NCI-H1092 (cell line): ENCODE data around the gene GRAP2.

Experiments used
- DNase-seq: peaks from one replicate; lab custom pipeline; 2025; lab: John Stamatoyannopoulos, UW

Gene GRAP2

DNA sequence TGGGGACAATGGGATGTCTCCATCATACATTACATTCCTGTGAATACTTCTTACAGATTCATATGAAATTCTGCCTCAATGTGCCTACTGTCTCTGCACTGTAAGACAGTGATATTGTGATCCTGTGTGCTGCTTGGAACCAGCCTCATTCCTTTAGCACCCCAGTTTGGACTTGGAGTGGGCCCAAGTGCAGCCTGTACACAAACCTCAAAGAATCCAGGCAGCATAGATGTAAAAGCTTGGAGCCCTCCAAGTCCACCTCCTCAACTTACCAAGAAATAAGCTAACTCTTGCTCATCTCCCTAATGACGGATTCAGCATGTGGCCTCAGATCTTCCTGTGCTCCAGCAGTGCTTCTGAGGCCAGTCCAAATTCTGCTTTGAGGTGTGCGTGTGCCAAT lies 24.4 kb downstream of the GRAP2 start:
- DNase-seq: no peak

DNA sequence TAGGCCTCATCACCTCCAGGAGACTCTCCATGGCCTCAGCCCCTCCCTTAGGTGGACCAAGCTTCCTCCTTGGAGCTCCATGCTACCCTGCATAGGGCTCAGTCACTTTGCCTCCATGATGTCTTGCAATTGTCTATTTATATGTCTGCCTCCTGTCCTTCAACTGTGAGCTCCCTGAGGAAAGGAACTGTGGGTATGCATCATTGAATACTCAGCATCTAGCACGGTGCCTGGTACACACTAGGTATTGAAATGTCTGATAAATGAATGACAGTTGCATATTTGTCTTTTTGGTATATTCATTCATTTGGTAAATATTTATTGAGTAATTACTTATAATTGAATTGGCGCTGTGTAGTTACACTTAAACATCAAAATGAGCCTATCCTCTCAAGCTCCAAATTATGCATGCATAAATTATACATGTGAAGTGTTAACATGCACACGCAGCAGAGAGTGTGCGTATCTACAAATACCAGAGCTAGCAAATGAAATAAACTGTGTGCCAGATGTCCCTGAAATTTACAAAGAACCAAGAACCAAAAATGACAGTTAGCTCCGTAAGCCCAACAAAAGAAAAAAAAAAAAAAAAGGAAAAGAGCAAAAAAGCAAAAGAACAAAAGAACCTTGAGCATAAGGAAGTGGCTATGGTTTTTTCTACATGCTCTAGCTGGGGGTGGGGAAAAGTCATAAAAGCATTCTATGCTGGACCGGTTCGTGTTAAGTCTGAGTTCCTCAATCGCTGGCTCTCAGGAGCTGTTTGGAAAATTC lies 25.2 kb downstream of the GRAP2 start:
- DNase-seq: no peak

DNA sequence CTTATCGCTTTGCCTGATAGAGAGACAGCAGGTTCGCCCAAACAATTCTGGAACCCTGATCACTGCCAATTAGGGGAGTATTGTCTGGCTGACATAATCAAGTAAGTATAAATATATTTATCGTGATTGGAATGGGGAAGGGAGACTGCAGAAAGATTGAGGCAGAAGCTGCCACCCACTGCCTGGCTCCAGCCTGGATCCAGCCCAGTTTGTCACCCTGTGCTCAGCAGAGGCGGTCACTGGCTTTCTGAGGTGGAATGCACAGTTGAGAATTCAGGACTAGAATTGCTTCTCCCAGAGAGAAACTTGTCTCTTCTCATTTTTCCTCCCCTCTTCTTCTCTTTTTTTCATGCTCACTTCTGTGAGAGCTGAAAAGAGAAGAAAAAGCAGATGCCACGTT lies 25.9 kb downstream of the GRAP2 start:
- no peak for DNase-seq

GRCh38 chr22:39927544-39927943 lies 26.7 kb downstream of the GRAP2 start:
- no peak for DNase-seq

GRCh38 chr22:39928536-39929520 lies 27.9 kb downstream of the GRAP2 start:
- peak; percentile 6 for DNase-seq

DNA sequence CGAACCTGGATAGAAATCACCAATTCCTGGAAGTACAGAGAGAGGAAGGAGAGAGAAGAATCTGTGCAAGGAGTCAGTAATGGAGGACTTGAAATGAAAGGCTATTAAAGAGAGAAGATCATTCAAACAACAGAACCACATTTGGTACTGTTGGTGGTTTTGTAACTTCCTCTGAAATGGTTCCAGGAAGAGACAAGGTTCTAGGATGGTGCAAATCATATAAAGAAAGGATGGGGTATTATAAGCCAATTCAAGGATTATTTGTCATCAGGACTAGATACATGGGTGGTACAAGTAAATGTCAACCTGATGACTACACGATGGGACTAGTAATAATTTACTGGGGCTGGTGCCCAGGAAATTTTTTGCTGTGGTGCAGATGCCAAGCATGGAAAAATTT lies 30.4 kb downstream of the GRAP2 start:
- DNase-seq: no peak

GRCh38 chr22:39932166-39932565 lies 31.3 kb downstream of the GRAP2 start:
- no peak for DNase-seq

DNA sequence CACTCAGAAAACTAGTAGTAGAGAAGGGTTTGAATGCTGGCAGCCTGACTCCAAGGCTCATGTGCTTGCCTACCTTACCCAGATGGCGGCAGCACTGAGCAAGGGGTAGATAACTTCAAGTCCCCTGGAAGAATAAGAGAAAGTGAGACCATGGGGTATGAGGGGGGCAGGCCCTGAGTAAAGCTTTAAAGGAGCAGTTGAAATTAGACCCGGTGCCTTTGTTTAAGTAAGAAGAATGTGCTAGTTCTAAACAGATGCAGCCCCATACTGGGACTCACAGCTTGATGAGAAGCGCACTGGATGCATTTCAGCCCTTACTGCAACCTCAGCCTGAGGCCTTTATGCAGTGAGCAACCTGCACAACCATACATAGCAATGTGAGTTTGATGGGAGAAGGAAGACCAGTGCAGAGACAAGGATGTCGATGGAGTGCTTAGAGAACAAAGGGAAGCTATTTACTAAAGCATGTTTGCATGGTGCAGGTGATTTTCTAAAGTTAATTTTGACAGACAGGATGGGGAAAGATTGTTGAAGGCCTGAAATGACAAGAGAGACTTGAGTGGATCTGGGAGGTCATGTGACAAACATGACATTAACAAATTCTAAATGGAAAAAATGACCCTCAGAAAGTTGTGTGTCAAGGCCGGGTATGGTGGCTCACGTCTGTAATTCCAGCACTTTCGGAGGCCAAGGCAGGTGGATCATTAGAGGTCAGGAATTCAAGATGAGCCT lies 32.2 kb downstream of the GRAP2 start:
- DNase-seq: no peak

GRCh38 chr22:39933741-39934140 lies 32.9 kb downstream of the GRAP2 start:
- DNase-seq: no peak

DNA sequence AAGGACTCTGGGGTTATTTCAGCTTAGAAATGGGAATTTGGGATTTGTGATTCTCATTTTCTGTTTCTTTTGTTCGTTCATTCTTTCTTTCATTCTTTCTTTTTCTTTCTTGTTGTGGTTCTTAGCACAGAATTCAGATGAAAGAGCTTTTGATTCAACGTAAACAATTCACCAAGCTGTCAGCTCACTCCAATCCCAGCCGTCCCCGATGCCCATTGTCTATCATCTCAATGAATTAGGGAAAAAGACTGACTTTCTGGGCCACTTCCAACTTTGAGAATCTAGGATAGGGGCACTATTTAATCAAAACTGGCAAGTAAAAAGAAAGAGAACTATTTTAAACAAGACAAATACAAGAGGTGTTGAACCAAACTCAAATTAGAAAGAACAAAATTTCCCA lies 34.2 kb downstream of the GRAP2 start:
- DNase-seq: no peak

DNA sequence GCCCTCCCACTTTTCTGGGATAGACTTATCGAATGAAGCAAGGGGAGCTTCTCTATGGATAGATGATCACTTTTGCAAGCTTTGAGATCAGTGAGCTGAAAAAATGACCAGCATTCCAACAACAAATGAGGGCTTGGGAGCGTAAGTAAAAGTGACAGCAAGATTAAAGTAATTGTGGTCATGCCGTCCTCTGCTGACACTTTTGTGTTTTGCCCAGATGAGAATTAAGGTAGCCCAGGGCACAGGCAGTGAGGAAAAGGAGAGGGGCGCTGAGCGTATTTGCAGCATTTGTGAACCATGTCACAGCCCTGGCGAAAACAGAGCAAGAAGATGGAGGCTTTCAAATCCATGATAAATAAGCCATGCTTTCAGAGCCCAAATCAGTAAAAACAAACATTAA lies 34.7 kb downstream of the GRAP2 start:
- no peak for DNase-seq

DNA sequence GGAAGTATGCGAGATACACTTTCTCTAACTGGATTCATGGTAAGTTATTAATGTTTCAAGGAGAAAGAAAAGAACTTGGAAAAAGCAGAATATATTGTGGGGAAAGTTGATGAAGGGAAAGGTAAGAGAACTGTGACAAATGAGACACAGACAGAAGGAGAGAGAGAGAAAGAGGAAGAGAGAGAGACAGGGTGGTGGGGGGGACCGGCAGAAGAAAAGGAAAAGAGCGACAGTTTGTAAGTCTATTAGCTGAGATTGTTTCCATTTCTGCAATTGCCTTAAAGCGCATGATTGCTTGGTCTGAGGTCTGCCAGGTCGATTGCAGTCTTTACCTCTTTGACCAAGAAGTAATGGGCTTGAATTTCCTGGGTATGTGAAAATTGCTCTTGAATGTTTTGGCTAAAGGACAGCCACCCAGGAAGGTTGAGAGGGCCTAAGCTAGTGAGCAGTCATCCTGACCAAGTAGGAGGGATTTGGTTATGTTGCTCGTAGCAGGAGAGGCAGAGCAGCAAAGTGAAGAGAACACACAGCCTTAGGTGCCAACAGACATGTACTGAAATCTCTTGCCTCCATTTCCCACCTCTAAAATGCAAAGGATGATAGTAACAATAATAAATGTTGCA lies 35.8 kb downstream of the GRAP2 start:
- no peak for DNase-seq

DNA sequence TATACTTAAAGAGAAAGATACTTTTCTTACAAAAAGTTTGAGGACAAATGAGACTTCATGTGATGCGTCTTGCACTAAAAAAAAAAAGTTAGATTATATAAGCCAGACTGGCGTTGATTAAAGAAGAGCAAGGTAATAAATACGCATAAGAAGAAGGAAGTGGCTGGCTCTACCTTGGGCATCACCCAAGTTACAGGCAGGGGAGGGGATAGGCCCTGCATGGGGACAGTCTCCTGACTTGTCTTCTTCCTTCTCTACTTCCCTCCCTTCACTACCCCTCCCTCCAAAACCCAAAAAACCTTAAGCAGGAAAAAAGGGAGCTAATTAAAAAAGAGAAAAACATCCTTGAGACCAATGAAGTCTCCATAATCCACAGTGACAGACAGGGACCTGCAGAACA lies 37.0 kb downstream of the GRAP2 start:
- DNase-seq: no peak

GRCh38 chr22:39938509-39939111 lies 37.7 kb downstream of the GRAP2 start:
- no peak for DNase-seq

DNA sequence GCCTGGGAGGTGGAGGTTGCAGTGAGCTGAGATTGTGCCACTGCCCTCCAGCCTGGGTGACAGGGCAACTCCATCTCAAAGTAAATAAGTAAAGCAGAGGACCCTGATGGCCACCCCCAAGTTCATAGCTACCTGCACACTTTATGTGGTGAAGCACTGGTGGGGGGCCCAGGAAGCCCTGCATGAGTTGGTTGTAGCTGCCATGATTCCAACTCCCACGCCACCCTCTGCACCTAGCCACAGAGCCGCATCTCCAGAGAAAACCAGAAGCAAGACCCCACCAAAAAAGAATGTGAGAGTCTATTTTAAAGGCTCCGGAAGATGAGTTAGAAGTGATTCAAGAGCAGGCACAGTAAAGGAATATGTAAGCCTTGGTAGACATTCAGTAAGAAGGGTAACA lies 38.9 kb downstream of the GRAP2 start:
- no peak for DNase-seq

DNA sequence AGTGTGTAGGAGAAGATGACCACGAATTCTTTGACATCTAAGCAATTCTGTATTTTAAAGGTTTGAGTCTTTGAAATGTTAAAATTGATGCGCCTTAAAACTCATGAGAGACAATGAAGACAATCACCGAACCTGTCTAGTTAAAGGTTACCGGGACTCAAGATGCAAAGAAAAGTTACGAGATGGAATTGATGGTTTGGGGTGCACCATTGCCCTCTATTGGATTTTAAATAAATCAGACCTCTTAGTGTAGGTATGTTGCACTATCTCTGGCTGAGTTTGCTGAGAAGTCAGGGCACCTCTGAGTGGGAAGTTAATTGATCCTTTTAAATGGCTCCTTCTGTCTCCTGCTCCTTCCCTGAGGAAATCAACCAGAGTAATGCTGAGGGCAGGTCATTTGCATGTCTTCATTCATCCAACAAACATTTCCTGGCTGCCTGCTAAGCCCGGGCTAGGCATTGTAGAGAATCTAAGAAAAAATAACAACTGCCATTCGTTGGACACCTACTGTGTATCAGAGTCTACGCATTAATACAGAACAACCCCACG lies 39.9 kb downstream of the GRAP2 start:
- no peak for DNase-seq

- peak; percentile 57 for DNase-seq
Observed at GRCh38 chr22:39941601-39942000, 40.7 kb downstream of the GRAP2 start.

DNA sequence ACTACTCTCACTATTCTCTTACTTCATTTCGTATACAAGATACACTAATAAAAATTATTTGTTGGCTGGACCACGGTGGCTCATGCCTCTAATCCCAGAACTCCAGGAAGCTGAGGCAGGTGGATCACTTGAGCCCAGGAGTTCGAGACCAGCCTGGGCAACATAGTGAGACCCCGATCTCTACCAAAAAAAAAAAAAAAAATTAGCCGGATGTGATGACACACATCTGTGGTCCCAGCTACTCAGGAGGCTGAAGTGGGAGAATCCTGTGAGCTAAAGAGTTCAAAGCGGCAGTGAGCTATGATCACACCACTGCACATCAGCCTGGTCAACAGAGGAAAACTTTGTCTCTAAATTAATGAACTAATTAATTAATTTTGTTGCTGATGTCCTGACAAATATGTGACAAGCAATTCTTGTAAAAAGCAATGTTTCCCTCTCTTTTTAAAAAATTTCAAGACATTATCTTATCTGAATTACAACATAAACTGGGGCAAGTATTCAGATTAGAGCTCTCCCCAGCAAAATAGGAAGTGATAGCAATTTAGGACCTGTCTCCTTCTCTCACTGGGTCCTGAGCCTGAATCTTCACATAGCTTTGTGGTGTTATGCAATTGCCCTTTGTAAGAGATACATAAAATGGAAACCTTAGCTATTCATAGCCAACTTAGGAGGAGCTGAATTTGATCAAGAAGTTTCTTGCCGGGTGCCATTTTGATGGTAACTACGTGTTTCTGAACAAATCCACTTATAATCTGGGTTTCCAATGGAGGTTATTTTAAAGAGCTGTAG lies 41.8 kb downstream of the GRAP2 start:
- no peak for DNase-seq

DNA sequence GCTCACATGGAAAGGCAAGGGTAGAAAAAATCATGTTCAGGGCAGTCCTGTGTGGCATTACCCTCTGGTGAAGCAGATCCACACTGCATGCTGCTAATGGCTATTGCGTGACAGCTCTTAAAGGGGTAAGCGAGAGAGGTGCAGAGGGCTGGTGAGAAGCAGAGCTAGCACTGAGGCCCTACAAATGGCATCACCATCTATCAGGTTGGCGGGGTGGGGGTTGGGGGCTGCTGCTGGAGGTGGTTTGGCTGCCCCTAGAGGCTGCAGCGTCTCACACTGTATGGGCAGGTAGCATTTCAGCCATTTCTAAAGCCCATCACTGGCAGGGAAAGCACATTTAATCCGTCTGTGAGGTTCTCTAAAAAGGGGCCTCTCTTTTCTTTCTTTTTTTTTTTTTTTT lies 42.5 kb downstream of the GRAP2 start:
- DNase-seq: peak; percentile 31
